Fibroblast of skin of abdomen (primary cell): Measurements from ENCODE around the gene PCDHGA1.
"Not testable (repeated sequence)": the region's sequence is repeated elsewhere in the genome, so short reads cannot be mapped to it uniquely, and the experiment has no call there.

Experiments used
- DNase-seq: peaks from one replicate; pipeline ENCODE4 v3.0.0-alpha.2; 2013

PCDHGA1 gene

GRCh38 chr5:141412854-141413539 is 82.7 kb downstream of the PCDHGA1 start, which contains the start of gene PCDHGA10:
TSS of gene PCDHGA10 (plus strand) at chr5:141412987. CDS start at chr5:141413176, 189 bp downstream.
- DNase-seq = peak; percentile 72

DNA sequence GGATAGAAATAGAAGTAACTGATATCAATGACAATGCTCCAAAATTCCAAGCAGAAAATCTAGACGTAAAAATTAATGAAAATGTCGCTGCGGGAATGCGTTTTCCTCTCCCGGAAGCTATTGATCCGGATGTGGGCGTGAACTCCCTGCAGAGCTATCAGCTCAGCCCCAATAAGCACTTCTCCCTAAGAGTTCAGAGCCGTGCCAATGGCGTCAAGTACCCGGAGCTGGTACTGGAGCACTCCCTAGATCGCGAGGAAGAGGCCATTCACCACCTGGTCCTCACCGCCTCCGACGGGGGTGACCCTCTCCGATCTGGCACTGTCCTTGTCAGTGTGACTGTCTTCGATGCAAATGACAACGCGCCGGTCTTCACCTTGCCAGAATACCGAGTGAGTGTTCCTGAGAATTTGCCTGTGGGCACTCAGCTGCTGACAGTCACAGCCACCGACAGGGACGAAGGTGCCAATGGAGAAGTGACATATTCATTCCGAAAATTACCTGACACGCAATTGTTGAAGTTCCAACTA is 83.3 kb downstream of the PCDHGA1 start:
- DNase-seq = no peak

DNA sequence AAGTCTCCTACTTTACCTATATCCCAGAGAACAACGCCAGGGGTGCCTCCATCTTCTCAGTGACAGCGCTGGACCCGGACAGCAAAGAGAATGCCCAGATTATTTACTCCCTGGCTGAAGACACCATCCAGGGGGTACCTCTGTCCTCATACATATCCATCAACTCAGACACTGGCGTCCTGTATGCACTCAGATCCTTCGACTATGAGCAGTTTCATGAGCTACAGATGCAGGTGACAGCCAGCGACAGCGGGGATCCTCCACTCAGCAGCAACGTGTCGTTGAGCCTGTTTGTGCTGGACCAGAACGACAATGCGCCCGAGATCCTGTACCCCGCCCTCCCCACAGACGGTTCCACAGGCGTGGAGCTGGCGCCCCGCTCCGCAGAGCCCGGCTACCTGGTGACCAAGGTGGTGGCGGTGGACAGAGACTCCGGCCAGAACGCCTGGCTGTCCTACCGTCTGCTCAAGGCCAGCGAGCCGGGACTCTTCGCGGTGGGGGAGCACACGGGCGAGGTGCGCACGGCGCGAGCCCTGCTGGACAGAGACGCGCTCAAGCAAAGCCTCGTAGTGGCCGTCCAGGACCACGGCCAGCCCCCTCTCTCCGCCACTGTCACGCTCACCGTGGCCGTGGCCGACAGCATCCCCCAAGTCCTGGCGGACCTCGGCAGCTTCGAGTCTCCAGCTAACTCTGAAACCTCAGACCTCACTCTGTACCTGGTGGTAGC is 84.4 kb downstream of the PCDHGA1 start:
- DNase-seq = not testable (repeated sequence)

GRCh38 chr5:141415275-141415618 is 84.9 kb downstream of the PCDHGA1 start:
- DNase-seq = not testable (repeated sequence)

DNA sequence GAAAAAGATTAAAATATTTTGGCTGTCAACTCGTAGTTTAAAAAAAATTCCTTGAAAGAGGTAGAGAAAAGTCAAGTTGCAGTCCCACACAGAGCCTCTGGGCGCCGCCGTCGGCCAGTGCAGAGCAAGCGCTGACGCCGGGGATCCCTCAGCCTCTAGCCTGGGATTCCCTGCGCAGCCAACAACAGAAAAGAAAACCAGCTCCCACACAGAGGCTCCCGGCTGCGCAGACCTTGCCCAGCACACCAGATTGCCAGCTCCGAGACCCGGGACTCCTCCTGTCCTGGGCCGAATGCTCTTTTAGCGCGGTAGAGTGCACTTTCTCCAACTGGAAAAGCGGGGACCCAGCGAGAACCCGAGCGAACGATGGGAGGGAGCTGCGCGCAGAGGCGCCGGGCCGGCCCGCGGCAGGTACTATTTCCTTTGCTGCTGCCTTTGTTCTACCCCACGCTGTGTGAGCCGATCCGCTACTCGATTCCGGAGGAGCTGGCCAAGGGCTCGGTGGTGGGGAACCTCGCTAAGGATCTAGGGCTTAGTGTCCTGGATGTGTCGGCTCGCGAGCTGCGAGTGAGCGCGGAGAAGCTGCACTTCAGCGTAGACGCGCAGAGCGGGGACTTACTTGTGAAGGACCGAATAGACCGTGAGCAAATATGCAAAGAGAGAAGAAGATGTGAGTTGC is 87.3 kb downstream of the PCDHGA1 start, which contains the start of gene PCDHGB7:
Gene PCDHGB7 (plus strand): TSS at position 184 of the 679 bp plus-strand sequence. CDS start 183 bp downstream, at position 367.
- peak; percentile 83 for DNase-seq

DNA sequence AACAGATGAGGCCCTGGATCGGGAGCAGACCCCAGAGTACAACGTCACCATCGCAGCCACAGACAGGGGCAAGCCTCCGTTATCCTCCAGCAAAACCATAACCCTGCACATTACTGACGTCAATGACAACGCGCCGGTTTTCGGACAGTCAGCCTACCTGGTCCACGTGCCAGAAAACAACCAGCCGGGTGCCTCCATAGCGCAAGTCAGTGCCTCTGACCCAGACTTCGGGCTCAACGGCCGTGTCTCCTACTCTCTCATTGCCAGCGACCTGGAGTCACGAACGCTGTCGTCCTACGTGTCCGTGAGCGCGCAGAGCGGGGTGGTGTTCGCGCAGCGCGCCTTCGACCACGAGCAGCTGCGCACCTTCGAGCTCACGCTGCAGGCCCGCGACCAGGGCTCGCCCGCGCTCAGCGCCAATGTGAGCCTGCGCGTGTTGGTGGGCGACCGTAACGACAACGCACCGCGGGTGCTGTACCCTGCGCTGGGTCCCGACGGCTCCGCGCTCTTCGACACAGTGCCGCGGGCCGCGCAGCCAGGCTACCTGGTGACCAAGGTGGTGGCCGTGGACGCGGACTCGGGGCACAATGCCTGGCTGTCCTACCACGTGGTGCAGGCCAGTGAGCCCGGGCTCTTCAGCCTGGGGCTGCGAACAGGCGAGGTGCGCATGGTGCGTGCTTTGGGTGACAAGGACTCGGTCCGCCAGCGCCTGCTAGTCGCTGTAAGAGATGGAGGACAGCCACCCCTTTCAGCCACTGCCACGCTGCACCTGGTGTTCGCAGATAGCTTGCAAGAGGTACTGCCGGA is 89.0 kb downstream of the PCDHGA1 start:
- DNase-seq = no peak

DNA sequence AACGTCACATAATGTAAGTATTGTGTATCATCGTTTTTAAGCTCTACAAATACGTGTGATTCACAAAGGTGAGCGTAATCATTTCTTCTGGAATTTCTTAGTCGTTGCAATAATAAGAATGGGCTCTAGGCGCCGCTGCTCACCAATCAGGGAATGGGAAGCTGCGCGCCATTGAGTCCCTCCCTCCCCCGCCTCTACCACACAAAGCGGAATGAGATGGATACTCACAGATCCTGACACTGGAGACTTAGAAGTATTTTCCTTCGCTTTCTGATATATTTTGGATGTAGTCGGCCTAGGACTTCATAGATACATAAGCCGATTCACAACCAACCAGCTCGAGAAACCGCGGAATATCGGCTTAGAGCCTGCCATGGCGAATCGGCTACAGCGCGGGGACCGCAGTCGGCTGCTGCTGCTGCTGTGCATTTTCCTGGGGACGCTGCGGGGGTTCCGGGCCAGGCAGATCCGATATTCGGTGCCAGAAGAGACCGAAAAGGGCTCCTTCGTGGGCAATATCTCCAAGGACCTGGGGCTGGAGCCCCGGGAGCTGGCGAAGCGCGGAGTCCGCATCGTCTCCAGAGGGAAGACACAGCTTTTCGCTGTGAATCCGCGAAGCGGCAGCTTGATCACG is 90.7 kb downstream of the PCDHGA1 start, which contains the start of gene PCDHGA11:
Gene PCDHGA11 (plus strand): TSS at position 197 of the 634 bp plus-strand sequence. CDS start 177 bp downstream, at position 374.
- DNase-seq = peak; percentile 71

GRCh38 chr5:141421489-141421855 is 91.2 kb downstream of the PCDHGA1 start:
- no peak for DNase-seq

DNA sequence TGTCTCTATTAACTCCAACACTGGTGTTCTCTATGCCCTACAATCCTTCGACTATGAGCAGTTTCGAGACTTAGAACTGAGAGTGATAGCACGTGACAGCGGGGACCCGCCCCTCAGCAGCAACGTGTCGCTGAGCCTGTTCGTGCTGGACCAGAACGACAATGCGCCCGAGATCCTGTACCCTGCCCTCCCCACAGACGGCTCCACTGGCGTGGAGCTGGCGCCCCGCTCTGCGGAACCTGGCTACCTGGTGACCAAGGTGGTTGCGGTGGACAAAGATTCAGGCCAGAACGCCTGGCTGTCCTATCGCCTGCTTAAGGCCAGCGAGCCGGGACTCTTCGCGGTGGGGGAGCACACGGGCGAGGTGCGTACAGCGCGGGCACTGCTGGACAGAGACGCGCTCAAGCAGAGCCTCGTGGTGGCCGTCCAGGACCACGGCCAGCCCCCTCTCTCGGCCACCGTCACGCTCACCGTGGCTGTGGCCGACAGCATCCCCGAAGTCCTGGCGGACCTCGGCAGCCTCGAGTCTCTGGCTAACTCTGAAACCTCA is 92.5 kb downstream of the PCDHGA1 start:
- no peak for DNase-seq

GRCh38 chr5:141427783-141428426 is 97.6 kb downstream of the PCDHGA1 start:
- no peak for DNase-seq

DNA sequence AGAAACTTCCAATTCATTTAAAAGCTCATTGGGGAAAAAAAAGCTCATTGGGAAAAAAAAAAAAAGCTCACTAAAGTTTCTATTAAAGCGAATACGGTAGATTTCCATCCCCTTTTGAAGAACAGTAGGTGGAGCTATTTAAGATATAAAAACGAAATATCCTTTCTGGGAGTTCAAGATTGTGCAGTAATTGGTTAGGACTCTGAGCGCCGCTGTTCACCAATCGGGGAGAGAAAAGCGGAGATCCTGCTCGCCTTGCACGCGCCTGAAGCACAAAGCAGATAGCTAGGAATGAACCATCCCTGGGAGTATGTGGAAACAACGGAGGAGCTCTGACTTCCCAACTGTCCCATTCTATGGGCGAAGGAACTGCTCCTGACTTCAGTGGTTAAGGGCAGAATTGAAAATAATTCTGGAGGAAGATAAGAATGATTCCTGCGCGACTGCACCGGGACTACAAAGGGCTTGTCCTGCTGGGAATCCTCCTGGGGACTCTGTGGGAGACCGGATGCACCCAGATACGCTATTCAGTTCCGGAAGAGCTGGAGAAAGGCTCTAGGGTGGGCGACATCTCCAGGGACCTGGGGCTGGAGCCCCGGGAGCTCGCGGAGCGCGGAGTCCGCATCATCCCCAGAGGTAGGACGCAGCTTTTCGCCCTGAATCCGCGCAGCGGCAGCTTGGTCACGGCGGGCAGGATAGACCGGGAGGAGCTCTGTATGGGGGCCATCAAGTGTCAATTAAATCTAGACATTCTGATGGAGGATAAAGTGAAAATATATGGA is 100.2 kb downstream of the PCDHGA1 start, which contains the start of gene PCDHGA12:
Gene PCDHGA12 (plus strand): TSS at position 176 of the 782 bp plus-strand sequence. CDS start 253 bp downstream, at position 429.
- DNase-seq = peak; percentile 90

- peak; percentile 44 for DNase-seq
Measured at GRCh38 chr5:141431286-141431685, 101.0 kb downstream of the PCDHGA1 start.

DNA sequence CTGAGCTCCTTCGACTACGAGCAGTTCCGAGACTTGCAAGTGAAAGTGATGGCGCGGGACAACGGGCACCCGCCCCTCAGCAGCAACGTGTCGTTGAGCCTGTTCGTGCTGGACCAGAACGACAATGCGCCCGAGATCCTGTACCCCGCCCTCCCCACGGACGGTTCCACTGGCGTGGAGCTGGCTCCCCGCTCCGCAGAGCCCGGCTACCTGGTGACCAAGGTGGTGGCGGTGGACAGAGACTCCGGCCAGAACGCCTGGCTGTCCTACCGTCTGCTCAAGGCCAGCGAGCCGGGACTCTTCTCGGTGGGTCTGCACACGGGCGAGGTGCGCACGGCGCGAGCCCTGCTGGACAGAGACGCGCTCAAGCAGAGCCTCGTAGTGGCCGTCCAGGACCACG is 102.0 kb downstream of the PCDHGA1 start:
- not testable (repeated sequence) for DNase-seq

- not testable (repeated sequence) for DNase-seq
Measured at GRCh38 chr5:141432726-141433125, 102.4 kb downstream of the PCDHGA1 start.

DNA sequence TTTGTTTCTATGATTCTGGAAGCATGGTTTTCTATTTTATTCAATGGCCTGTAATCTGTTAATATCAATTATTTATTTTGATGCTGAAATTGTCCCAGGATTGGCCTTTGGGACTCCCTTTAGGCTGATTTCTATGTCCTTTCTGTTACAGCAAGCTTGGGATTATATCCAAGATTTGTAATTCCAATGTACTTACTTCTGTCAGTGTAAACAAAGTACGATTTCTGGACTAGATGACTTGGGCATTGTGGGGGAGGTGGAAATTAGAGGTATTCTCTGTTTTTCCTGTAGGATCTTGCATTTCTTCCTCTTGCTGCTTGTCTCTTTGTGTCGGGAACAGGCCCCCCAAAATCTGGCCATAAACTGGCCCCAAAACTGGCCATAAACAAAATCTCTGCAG is 103.7 kb downstream of the PCDHGA1 start:
- no peak for DNase-seq

DNA sequence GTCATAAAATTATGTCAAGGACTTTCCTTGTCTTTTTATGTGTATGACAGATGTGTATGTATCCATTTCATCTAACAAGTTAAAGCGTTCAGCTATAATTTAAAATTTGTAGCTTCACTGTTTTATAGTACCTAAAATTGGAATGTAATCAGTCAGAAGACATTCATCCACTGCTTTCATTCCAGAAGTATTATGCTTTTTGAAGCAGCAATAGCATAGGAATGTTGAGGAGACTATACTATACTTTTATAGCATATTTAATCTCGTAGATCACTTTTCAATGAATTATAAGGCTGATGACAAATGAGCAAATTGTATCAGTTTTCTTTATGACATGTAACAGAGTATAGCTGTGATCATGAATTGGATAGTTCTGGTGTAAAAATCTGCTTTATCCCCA is 106.9 kb downstream of the PCDHGA1 start:
- peak; percentile 44 for DNase-seq

DNA sequence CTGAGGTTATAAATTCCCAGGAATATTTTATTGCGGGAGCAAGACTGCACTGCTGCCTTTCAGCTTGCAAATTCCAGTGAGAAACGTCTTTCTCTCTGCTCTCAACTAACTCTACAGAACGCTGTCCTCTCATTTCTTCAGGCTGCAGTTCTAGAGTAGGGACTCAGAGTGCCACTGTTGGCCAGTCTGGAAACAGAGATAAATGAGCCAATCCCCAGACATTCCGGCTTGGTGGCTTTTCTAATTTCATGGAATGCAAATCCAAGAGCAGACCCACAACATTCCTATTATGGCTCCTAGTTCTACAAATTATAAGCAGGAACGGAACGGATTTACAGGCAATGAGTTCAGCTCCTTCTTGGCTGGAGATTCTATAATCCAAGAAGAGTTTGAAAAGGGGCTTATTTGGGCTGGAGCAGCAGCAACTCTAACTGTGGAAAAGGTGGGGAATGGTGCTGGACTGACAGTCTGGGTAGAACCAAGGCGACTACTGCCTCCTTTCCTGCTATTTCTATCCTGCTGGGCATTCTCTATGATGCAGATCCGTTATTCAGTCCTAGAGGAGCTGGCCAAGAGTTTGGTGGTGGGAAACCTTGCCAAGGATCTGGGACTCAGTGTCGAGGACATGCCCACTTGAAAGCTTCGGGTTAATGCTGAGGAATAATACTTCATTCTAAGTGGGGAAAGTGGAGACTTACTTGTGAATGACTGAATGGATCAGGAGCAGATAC is 109.3 kb downstream of the PCDHGA1 start:
- peak; percentile 47 for DNase-seq

DNA sequence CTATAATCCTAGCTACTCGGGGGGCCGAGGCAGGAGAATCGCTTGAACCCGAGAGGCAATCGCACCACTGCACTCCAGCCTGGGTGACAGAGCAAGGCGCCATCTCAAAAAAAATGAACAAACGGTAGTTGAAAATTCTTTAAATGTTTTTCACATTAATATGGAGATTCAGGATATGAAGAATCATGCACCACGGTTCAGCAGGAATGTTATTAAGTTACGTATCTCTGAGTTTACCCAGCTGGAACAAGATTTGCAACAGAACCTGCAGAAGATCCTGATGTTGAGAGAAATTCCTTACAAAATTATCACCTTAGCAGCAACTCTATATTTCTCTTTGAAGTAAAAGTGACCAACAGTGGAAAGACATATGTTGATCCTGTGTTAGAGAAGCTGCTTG is 110.0 kb downstream of the PCDHGA1 start:
- DNase-seq = no peak

GRCh38 chr5:141441571-141442170 is 111.4 kb downstream of the PCDHGA1 start:
- no peak for DNase-seq
